Liver (tissue), 3 donors: ENCODE measurements around the gene NBEA.

ENCODE experiments used
- ATF3 ChIP-seq: IDR thresholded peaks from 2 replicates; pipeline ENCODE4 v1.6.1; 2016; ENCODE audit warnings: antibody characterized with exemption
- CTCF ChIP-seq: fragments of 150-350 bp; IDR thresholded peaks from 2 replicates; pipeline ENCODE4 v1.5.1; 2017; ENCODE audit warnings: improper control_type of control experiment, low read depth, low read length; ENCODE audit not compliant: missing input control
- EGR1 ChIP-seq, 2 donors: IDR thresholded peaks; 2 replicates each; pipeline ENCODE4 v1.6.1; 2016 to 2018; ENCODE audit warnings: antibody characterized with exemption in 2 of 2, low read depth in 2 of 2
- GABPA ChIP-seq, 2 donors: IDR thresholded peaks in 1 of 2; conservative IDR thresholded peaks in 1 of 2; 2 replicates each; pipeline ENCODE4 v1.6.1; 2016; ENCODE audit warnings: antibody characterized with exemption in 2 of 2, mild to moderate bottlenecking in 1 of 2, moderate library complexity in 1 of 2
- RAD21 ChIP-seq, 2 donors: IDR thresholded peaks; 2 replicates each; pipeline ENCODE4 v1.6.1; 2016; ENCODE audit warnings: antibody characterized with exemption in 2 of 2, mild to moderate bottlenecking in 2 of 2
- TAF1 ChIP-seq: conservative IDR thresholded peaks from 2 replicates; pipeline ENCODE4 v1.6.1; 2016; ENCODE audit warnings: antibody characterized with exemption, mild to moderate bottlenecking
- YY1 ChIP-seq: IDR thresholded peaks from 2 replicates; pipeline ENCODE4 v1.6.1; 2016; ENCODE audit warnings: antibody characterized with exemption, mild to moderate bottlenecking
- ZBTB33 ChIP-seq: IDR thresholded peaks from 2 replicates; pipeline ENCODE4 v1.6.1; 2016; ENCODE audit warnings: antibody characterized with exemption
- donor health status: healthy.
- donor health status: healthy.

GRCh38 chr13:35514801-35515502, 572.9 kb downstream of the NBEA start:
- TF ChIP-seq ATF3 (no peak), ZBTB33 (no peak), CTCF (no peak), GABPA (IDR thresholded peaks at IDR 0.05 in 1 of 2, conservative IDR thresholded peaks at IDR 0.05 in 1 of 2) (no peak), RAD21 (IDR thresholded peaks at IDR 0.05) (no peak), EGR1 (IDR thresholded peaks at IDR 0.05; ENCODE audit: low read depth in 2 of 2) (no peak), YY1 (no peak), TAF1 (no peak)
